ENCODE data around the gene ASCL4.

Gene ASCL4

DNA sequence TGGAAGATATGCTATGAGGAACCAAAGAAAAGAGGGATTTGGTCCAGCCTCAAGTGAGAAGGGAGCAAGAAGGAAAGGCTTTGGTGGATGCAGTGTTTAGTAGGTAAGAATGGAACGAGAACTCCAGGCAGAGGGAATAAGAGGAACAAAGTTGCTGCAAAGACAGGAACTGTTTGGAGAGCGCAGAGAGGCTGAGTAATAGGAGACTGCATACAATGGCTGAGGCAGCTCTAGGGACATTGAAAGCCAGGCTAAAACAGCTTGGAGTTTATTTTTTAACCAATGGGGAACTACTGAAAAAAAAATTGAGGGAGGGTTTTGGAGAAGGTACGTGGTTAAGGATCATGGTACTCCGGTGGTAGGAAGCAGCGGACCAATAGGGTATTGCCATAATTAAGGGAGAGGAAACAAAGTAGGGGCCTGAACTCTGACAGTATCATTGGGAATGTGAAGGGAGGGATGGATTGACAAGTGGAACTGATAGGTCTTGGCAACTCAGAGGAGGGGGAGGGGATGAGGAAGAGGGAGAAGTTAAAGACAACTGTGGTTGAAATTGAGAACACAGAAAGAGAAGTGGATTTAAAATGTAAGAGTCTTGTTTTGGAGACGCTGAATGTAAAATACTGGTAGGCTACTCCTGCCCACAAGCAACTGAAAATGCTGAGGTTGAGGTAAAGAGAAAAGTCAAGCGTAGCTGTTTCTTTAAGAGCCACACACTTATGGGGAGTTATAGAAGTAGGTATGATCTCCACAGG lies 4.8 kb downstream of the ASCL4 start:
- no peak for DNase-seq

DNA sequence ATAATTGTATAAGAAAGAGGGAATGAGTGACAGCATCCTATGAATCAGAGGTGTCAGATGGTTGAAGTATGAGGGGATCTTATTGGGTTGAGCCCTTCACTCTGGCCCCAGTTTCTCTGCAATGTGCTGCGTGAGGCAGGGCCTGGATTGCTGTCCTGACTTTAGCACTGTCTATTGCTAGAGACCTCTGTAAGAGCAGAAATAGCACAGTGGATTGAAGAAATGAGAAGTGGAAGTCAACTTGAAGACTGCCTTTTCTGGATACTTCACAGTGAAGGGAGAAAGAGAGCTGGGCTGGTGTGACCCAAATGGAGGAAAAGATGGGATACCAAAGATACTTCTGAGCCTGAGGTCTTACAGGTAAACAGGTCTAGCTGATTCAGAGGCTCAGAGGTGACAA lies 5.8 kb downstream of the ASCL4 start:
- DNase-seq, result no peak

GRCh38 chr12:107782067-107782466 lies 7.6 kb downstream of the ASCL4 start:
- no peak for DNase-seq

DNA sequence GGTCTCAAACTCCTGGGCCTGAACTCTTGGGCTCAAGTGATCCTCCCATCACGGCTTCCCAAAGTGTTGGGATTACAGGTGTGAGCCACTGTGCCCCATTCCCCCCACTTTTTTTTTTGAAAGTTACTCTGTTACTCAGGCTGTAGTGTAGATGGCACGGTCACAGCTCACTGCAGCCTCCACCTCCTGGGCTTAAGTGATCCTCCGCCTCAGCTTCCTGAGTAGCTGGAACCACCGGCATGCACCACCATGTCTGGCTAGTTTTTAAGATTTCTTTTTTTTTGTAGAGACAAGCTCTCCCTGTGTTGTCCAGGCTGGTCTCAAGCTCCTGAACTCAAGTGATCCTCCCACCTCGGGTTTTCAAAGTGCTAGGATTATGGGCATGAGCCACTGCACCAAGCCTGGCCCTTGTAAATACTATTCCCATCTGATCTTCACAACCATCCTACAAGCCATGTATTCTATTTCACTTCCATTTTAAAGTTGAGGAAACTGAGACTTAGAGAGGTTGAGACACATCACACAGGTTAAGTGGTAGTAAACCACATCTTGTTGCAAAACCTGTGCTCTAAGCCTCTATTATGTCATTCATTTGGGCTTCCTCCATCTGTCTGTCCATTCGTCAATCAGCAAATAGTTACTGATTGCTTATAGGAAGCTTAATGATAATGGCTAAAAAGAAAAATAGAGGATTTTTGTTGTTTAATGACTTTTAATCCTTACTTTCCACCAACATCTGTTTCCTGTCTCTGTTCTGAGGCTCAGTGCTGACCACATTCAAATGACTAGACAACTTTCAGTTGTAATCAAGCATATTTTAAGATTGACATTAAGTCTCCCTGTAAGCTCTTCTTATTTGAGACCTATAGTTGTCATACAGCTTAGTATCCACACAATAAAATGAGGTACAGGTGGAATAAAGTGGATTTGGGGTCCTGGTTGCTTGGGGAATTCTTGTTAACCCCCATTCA lies 9.2 kb downstream of the ASCL4 start:
- no peak for DNase-seq

- DNase-seq, result no peak
Observed at GRCh38 chr12:107788281-107788680, 13.8 kb downstream of the ASCL4 start.

DNA sequence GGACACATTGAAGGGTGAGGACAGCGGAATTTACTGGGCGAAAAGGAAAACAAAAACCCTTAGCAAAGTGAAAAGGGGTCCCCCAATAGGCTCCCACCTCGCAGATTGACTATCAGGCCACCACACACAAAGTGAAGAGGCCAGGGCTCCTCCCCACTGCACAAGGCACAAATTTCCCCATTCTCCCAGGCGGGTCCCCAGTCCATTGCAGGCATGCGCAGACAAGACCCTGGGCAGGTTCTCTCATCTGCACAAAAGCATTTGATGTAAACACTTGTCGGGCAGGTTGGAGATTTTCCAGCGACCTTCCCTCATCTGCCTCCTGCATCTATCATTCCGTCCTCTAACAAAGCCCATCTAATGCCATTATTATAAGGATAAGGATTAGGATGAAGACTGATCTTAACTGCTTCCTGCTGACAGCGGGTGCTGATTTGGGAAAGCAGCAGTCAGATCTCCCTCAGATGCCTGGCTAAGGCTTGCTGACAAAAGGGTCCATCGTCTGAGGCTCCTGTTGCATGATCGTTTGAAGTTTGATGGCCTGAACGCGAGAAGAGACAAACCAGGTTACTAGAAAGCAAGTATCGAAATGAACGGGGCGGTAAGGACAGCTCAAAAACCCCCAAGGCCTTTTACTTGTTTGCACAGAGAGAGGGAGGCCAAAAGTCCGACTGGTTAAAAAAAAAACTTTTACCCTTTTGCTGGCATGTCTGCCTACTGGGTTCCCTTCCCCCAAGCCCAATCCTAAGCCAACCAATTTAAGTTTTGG lies 14.4 kb downstream of the ASCL4 start:
- DNase-seq, result no peak

GRCh38 chr12:107791465-107792089 lies 17.1 kb downstream of the ASCL4 start:
- DNase-seq, result no peak

- no peak for DNase-seq
Observed at GRCh38 chr12:107794451-107794850, 19.9 kb downstream of the ASCL4 start.

DNA sequence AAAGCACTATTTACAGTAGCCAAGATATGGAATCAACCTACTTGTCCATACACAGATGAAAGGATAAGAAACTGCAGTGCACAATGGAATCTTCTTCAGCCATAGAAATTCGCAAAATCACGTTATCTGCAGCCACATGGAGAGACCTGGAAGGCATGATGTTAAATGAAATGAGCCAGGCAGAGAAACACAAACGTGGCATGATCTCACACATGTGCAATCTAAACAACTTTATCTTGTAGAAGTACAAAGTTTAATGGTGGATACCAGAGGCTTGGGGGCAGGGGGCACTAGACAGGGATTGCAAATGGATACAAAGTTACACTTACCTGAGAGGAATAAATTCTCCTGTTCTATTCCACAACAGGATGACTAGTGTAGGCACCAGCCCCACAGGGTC lies 24.1 kb downstream of the ASCL4 start:
- DNase-seq, result no peak

- DNase-seq, result no peak
Observed at GRCh38 chr12:107801150-107801549, 26.6 kb downstream of the ASCL4 start.

DNA sequence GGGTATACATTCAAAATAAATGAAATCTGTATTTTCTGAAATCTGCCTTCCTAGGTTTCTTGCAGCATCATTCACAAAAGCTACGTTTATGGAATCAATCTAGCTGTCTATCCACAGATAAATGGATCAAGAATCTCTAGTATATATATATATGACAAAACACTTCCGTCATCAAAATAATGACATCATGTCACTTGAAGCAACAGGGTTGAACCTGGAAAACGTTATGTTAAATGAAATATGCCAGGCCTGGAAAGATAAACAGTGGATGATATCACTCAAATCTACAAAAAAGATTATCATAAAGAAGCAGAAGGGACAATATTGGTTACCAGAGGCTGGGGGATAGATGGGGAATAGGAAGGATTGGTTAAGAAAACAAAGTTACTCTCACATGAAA lies 28.6 kb downstream of the ASCL4 start:
- no peak for DNase-seq

GRCh38 chr12:107805488-107806180 lies 31.1 kb downstream of the ASCL4 start:
- no peak for DNase-seq

- DNase-seq, result no peak
Observed at GRCh38 chr12:107807471-107808150, 33.1 kb downstream of the ASCL4 start.

DNA sequence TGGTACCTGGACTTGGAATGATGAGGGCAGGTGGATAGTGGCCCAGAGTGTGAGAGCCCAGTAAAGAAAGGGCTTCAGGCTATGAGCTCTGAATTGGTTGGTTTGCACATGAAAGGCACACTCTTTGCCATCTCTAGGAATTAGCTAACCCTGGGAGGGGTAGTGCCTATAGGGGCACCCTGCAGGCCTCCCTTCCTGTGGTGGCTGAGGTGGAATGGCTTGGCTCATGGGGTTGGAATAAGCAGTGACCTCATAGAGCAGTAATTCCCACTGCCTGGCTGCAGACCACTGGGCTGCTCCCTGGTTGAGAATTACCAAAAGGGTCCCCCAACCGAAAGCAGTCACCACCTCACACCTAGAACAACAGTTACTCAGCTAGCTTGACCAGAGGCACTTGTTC lies 42.7 kb downstream of the ASCL4 start:
- DNase-seq, result no peak

GRCh38 chr12:107818984-107819383 lies 44.5 kb downstream of the ASCL4 start:
- no peak for DNase-seq

GRCh38 chr12:107822356-107822755 lies 47.9 kb downstream of the ASCL4 start:
- DNase-seq, result no peak
